Esophagus mucosa (tissue), 1 donor: ENCODE data around the gene SYT13. TPM values are rescaled to one million over a fixed set of nuclear protein-coding genes. Genes with fewer than 3 reads are reported as not detected.
A peak's percentile ranks its signal among the peaks of the same experiment; 100 is the strongest.

Experiments
- ATAC-seq: fragments of 200-7000 bp; cut with Tn5 transposase; one replicate; pipeline ENCODE4 v1.9.1; 2020
- total RNA-seq: library from RNA; stranded (reverse); gene quantifications from one replicate; pipeline ENCODE4 v1.2.4, GENCODE V29; 2023
- donor health status: DM: yes; HTN: yes; CAD: no.

SYT13 gene
- total RNA-seq, 1 donor from 2014 or later: not detected

GRCh38 chr11:45246241-45246640 is 39.9 kb downstream of the SYT13 start:
- no peak for ATAC-seq

- ATAC-seq: no peak
Measured at GRCh38 chr11:45245218-45246045, 40.7 kb downstream of the SYT13 start.

- no peak for ATAC-seq
Measured at GRCh38 chr11:45243967-45244366, 42.2 kb downstream of the SYT13 start.

GRCh38 chr11:45239733-45240132 is 46.4 kb downstream of the SYT13 start:
- ATAC-seq: no peak

- ATAC-seq: no peak
Measured at GRCh38 chr11:45238724-45239123, 47.4 kb downstream of the SYT13 start.

- ATAC-seq: no peak
Measured at GRCh38 chr11:45237711-45238315, 48.3 kb downstream of the SYT13 start.

GRCh38 chr11:45234306-45235006 is 51.7 kb downstream of the SYT13 start:
- ATAC-seq: no peak

GRCh38 chr11:45233804-45234170 is 52.4 kb downstream of the SYT13 start:
- ATAC-seq: no peak

- ATAC-seq: peak; percentile 81
Measured at GRCh38 chr11:45233121-45233803, 52.9 kb downstream of the SYT13 start.

GRCh38 chr11:45232341-45233080 is 53.6 kb downstream of the SYT13 start:
- no peak for ATAC-seq

GRCh38 chr11:45229401-45230020 is 56.6 kb downstream of the SYT13 start:
- ATAC-seq: no peak

GRCh38 chr11:45227836-45228235 is 58.3 kb downstream of the SYT13 start:
- ATAC-seq: no peak

GRCh38 chr11:45226901-45227300 is 59.2 kb downstream of the SYT13 start:
- no peak for ATAC-seq

GRCh38 chr11:45225961-45226871 is 59.9 kb downstream of the SYT13 start:
- no peak for ATAC-seq

- no peak for ATAC-seq
Measured at GRCh38 chr11:45225277-45225676, 60.9 kb downstream of the SYT13 start.

GRCh38 chr11:45224766-45225165 is 61.4 kb downstream of the SYT13 start:
- no peak for ATAC-seq

- no peak for ATAC-seq
Measured at GRCh38 chr11:45223496-45223895, 62.6 kb downstream of the SYT13 start.

- no peak for ATAC-seq
Measured at GRCh38 chr11:45219411-45219810, 66.7 kb downstream of the SYT13 start.

GRCh38 chr11:45218705-45219104 is 67.4 kb downstream of the SYT13 start:
- no peak for ATAC-seq

GRCh38 chr11:45217991-45218390 is 68.2 kb downstream of the SYT13 start:
- ATAC-seq: no peak

- ATAC-seq: no peak
Measured at GRCh38 chr11:45216901-45217300, 69.2 kb downstream of the SYT13 start.
